Measurements from ENCODE around the gene AHNAK2. TPM values are rescaled to one million over a fixed set of nuclear protein-coding genes. Genes with fewer than 3 reads are reported as not detected.

Gene AHNAK2
- 194 to 278 TPM (median 207 TPM) in 5 replicates for total RNA-seq (2022; extraction: Qiagen RNA extraction)

GRCh38 chr14:104977681-104978653, at the start of gene AHNAK2:
AHNAK2 (minus strand) TSS chr14:104978374; CDS start chr14:104978237, 137 bp downstream.

DNA sequence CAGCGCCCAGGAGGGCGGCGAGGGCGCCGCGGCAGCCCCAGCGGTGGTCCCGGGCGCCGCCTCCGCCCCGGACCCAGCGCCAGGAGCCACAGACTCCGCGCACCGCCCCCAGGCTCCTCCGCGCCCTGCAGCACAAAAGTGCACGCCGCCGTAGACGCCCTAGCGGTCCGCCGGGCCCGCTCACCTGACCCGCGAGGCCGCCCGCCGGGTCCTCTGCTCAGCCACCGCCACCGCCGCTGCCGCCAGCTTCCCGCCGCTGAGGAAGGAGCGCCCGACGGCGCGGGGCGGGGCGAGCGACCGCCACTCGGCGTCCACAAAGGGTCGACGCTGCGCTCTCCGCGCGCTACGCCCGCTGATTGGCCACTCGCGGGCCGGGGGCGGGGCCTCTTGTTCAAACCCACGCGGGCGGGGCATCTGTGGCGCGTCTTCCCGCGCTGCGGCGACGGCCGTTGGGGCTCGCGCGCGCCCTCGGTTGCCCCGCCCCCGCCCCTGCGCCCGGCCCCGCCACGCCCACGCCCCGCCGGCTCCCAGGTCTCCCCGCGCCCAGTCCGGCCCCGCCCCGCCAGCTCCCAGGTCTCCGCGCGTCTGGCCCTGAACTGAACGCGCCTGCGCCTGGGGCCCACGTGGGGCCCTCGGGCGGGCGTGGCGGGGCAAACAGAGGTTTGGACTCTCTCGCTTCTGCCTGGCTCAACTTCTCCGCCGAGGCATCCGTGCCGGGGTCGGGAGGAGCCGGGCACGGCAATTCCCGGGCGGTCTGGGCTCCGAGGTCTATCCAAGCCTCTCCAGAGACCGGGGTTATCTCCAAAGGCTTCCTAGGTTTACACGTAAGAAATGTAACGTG, 42.9 kb upstream of the AHNAK2 start, which contains the start of gene CDCA4:
CDCA4 (minus strand) TSS at position 269 of the 841 bp plus-strand sequence. CDS start 9,154 bp downstream, outside the sequence.

GRCh38 chr14:104985675-104986486, 7.7 kb upstream of the AHNAK2 start, which contains the start of gene CLBA1:
CLBA1 (plus strand) TSS chr14:104985788; CDS start chr14:104986432, 644 bp downstream.

DNA sequence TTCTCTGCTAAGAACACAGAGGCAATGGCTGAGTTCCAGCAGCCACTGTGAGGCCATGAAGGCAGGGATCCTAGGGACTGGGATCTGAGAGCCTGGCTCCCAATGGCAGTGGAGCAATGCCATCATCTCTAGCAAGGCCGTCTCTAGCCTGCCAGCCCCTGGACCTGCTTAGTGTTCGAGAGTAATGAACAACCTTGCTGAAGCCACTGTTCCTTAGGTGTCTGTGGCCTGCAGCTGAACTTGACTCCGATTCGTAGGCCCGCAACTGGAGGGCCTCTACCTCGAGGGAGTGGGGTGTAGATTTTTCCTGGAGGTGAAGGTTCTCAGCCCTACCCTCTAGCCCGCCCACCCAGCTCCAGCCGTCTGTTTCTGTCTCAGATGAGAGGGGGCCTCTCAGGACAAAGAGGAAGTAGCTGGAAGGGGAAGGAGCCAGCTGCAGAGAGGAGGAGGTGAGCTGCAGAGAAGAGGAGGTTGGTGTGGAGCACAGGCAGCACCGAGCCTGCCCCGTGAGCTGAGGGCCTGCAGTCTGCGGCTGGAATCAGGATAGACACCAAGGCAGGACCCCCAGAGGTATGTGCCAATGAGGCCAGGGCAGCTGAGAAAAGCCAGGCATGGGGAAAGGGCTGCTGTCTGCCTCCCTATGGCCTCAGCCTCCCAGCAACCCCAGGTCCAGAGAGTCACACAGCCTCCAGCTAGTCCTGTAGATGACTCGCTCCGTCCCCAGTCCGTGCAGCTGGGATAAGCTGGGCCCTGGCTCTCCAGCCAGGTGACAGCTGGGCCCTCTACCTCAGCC, 53.6 kb downstream of the AHNAK2 start, which contains the start of gene PLD4:
PLD4 (plus strand) TSS at position 459 of the 793 bp plus-strand sequence. CDS start 2,262 bp downstream, outside the sequence.

Other genes starting within 250 kb of the AHNAK2 start
- gene SIVA1, start 225.2 kb downstream of the AHNAK2 start, total RNA-seq (2022; extraction: Qiagen RNA extraction) = 136 to 204 TPM (median 193 TPM) in 5 replicates
- gene AKT1, start 182.6 kb downstream of the AHNAK2 start, total RNA-seq (2022; extraction: Qiagen RNA extraction) = 90.9 to 107 TPM (median 100 TPM) in 5 replicates
- gene ZBTB42, start 177.3 kb downstream of the AHNAK2 start, total RNA-seq (2022; extraction: Qiagen RNA extraction) = 2.5 to 3.3 TPM (median 2.8 TPM) in 5 replicates
- 21.6 to 26.6 TPM (median 22.6 TPM) in 5 replicates for gene CEP170B, start 113.1 kb downstream of the AHNAK2 start, total RNA-seq (2022; extraction: Qiagen RNA extraction)
- 0.05 to 0.13 TPM (median 0.05 TPM) in 4 of 5 replicates, not detected in the other for gene PLD4, start 53.5 kb downstream of the AHNAK2 start, total RNA-seq (2022; extraction: Qiagen RNA extraction)
- gene CLBA1, start 7.4 kb upstream of the AHNAK2 start, total RNA-seq (2022; extraction: Qiagen RNA extraction) = 14.5 to 17.8 TPM (median 17.0 TPM) in 5 replicates
- gene CDCA4, start 42.7 kb upstream of the AHNAK2 start, total RNA-seq (2022; extraction: Qiagen RNA extraction) = 44.5 to 51.7 TPM (median 46.7 TPM) in 5 replicates
- gene GPR132, start 87.1 kb upstream of the AHNAK2 start, total RNA-seq (2022; extraction: Qiagen RNA extraction) = 0.49 to 0.64 TPM (median 0.51 TPM) in 5 replicates
- 20.6 to 25.9 TPM (median 24.0 TPM) in 5 replicates for gene JAG2, start 190.4 kb upstream of the AHNAK2 start, total RNA-seq (2022; extraction: Qiagen RNA extraction)
- gene NUDT14, start 202.9 kb upstream of the AHNAK2 start, total RNA-seq (2022; extraction: Qiagen RNA extraction) = 21.0 to 46.0 TPM (median 40.7 TPM) in 5 replicates

All from A549 treated with Hydrocortisone at 1 μM for 4 hours (cell line).